Activated CD4-positive, alpha-beta T cell treated with anti-CD3 and anti-CD28 coated beads for 1 hour (primary cell): Measurements from ENCODE around the gene LCNL1.
A peak's percentile ranks its signal among the peaks of the same experiment; 100 is the strongest.

ENCODE experiments used
- DNase-seq: peaks from one replicate; pipeline ENCODE4 v3.0.0-alpha.2; 2020

Gene LCNL1

DNA sequence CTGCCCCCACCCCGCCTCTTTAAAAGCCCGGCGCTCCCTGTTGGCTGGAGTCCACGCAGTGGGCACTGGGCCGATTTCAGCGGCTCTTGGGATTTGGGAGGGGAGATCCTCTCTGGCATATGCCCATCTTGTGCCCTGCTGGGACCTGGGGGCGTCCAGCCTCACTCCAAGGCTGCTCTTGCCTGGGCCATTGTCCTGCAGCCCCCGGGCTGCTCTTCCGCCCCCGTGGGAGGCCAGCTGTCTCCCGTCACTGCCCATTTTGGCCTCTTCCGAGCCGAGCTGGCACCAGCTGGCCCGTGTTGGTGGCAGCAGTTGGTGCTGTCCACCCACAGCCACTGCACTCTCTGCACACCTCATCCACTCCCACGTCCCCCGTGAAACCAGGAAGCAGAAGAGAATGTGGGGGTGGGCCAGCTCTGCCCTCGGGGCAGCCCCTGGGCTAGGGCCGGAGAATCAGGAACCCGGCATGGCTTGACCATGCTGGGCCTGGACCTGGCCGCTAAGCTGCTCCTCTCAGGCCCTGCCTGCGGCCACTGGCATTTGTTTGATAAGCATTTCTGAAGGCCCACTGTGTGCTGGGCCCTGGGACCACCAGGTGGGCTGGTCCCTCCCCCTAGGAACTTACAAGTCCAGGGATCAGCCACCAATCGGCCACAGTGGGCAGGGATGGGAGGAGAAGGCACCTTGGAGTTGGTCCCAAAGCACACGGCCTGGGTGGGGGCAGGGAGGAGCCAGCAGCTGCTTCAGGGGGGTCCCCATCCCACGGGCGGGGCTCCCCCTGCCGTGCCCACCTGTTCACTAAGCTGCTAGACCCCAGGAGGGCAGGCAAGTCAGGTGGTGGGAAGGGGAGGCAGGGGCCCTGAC is 35.5 kb upstream of the LCNL1 start:
- DNase-seq = no peak

DNA sequence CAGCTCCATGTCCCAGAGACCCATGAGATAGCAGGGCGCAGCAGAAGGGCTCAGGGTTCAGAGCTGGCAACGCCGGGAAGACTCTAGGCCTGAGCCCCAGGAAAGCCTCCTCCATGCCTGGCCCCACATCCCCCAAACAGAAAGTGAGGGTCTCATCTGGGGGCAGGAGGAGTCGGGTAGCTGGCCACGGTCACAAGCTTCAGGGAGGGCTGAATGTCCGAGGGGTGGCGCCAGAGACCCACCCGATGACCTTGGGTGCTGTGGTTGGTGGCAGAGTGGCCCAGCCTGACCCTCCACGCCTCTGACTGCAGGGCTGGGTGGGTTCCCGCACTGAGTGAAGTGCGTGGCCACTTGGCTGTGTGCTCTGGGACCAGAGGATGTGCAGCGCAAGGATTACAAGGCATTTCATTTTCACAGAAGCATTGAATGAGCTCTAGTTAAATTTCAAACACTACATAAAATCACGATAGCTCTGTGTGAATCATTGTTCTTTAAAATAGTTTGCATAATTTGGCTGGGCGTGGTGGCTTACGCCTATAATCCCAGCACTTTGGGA is 34.8 kb upstream of the LCNL1 start:
- no peak for DNase-seq

DNA sequence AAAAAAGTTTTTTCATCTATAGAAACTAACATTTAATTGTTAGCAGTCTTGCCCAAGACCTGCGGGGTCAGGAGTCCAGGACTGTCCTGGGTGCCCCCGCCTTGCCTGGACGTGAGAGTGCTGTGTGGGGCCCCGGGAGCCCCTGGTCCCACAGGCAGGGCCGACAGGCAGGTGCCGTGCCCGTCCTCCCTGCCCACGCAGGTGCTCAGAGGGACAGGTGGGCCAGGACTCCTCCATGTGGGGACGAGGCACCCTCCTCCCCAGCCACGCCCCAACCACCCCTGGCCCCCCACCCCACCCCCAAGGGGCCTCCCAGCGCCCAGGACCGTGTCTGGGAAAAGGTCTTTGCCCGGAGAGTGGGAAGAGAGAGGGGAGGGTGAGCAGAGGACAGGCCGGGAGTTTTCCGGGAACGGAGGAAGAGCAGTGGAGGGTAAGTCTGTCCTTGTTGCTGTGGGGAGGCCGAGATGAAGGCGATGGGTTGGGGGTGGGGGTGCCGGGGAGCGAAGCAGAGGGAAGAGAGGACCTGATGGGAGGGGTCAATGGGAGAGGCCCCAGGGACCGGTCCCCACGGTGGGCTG is 33.5 kb upstream of the LCNL1 start:
- no peak for DNase-seq

DNA sequence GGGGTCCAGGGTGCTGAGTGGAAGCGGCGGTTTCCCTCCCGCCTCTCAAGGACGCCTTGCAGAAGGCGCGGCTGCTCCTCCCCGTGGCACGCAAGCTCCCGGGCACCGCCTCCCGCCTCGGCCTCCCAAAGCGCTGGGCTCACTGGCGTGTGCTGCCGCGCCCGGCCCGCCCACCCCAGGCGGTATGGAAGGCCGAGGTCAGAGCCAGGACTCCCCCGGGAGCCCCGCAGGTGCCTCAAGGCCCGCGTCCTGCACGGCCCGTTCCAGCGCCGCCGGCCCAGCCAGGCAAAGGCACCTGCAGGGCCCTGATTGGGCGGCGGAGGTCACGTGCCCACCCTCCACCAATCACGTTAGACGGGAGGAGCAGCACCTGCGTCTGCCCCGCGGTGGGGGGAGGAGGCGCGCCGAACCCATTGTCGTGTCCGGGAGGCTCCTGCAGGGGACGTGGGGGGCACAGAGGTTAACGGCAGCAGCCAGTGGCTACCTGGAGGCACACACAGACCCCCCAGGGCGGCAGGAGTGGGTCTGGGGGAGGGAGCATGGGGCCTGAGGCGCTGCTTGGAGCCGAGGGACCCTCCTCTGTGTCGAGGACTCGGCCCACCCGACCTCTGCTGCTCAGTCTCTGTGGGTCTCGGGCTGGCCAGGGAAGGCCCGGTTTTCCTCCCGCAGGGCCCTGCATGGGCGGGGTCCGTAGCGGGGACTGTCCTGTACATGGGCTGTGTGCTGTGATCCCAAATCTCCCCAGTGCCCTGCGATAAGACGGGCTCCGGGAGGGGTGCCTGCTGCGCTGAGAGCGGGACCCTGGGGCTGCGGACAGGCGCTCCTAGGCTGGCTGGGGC is 32.8 kb upstream of the LCNL1 start:
- DNase-seq = peak; percentile 94

DNA sequence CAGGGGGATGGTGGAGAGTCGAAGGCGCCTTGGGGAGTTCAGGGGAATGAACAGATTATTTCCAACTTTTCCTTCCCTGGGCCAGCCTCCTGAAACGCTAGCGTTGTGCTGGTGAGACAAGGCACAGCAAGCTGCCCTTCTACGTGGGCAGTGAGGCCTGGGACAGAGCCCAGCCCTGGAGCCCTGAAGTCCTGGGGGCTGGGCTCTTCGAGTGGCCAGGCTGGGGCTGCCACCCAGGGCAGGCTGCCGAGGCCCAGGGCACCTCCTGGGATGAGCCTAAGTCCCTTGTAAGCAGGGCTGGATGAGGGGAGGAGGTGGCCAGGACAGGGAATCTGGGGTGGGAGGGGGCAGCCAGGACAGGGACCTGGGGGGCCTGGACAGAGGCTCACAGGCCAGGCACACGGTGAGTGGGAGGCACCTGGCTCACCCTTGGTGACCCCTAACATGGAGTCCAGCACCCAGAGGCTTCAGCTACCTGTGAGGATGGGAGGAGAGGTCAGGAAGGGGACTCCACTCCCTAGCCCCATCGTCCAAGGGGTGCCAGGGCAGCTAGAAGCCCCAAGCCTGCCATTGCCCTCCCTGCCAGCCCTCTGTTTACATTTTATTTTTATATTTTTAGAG is 32.0 kb upstream of the LCNL1 start:
- DNase-seq = no peak

DNA sequence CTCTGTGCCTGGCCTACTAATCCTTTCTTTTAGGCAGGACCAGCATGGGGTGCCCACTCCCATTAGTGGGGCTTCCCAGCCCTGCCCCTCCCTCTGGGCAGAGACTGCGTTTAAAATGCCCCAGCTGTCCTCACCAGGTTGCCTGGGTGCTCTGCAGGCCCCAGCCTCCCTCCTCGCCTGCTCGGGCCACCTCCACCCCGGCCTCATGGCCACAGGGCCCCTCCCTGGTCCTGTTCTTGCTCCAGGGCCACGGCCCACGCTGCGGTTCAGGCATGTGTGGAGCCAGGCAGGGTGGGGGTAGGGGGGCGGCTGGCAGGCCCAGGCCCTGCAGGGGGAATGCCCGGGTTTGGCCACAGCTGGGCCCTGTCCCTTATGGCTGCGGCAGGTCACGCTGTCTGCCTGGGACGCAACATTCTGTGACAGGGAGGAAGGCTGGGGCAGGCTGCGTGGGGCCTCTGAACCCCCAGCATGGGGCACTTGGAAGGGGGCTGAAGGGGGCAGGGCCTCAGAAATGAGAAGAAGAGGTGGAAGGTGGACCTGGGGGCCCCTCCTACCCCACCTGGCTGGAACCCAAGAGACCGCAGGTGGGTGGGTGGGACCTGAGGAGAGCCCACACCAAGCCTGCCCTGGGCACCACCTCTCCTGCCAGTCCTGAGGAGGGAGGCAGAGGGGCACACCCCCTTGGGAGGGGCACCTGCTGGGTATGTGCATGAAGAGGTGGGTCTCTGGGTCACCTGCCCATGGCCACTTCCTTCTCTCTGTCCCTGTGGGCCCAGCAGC is 31.1 kb upstream of the LCNL1 start, which contains the start of gene LCN12:
Gene LCN12 (plus strand): TSS at position 733 of the 780 bp plus-strand sequence. CDS start 55 bp downstream, outside the sequence.
- no peak for DNase-seq

DNA sequence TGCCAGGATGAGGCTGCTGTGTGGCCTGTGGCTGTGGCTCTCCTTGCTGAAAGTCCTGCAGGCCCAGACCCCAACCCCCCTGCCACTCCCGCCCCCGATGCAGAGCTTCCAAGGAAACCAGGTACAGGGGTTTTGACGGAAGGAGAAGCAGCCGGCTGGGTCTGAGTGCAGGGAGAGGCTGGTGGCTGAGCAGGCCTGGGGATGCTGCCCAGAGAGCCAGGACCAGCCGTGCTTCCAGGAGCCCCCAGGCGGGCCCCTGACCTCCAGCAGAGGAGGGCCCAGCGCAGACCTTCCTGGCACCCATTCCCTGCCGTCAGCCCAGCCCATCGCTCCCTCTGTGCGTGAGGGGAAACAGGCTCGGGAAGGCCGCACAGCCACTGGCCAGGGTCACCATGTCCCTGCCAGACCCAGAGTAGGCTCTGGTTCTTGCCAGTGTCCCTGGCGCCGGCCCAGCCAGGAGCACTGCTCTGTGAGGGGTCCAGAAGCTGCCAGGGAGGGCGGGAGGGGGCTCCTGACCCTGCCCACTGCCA is 30.4 kb upstream of the LCNL1 start:
- no peak for DNase-seq

DNA sequence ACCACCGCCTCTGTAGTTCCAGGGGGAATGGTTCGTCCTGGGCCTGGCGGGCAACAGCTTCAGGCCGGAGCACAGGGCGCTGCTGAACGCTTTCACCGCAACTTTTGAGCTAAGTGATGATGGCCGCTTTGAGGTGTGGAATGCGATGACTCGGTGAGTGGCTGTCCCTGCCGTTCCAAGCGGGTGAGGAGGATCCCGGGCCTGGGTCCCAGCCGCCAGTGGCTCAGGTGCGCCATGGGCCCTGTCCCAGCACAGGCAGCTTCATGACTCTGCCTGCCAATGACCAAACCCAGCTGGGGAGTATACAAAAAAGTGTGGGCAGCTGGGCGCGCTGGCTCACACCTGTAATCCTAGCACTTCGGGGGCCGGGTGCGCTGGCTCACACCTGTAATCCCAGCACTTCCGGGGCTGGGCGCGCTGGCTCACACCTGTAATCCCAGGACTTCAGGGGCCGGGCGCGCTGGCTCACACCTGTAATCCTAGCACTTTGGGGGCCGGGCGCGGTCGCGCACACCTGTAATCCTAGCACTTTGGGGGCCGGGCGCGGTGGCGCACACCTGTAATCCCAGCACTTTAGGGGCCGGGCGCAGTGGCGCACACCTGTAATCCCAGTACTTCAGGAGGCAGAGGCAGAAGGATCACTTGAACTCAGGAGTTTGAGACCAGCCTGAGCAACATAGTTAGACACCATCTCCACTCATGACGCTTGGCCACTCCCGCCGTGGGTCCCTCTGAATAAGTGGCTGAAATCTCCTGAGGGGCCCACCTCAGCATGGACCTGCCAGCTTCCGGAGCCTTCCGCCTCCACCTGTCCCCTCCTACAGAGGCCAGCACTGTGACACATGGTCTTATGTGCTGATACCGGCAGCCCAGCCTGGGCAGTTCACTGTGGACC is 29.7 kb upstream of the LCNL1 start:
- DNase-seq = no peak

DNA sequence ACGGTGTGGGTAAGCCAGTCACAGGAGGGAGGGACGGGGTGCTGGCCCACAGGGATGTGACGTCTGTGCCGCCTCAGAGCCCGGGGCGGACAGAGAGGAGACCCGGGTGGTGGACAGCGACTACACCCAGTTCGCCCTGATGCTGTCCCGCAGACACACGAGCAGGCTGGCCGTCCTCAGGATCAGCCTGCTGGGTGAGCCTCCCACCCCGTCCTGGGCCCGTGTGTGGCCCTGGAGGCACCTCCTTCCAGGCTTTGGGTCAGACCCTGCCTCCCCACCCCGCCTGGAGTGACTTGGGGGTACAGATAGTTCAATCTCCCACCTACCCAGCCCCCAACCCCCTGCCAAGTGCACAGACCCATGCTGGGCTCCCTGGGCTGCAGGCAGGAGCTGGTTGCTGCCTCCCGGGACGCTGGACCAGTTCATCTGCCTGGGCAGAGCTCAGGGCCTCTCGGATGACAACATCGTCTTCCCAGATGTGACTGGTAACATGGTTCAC is 29.0 kb upstream of the LCNL1 start:
- DNase-seq = no peak

DNA sequence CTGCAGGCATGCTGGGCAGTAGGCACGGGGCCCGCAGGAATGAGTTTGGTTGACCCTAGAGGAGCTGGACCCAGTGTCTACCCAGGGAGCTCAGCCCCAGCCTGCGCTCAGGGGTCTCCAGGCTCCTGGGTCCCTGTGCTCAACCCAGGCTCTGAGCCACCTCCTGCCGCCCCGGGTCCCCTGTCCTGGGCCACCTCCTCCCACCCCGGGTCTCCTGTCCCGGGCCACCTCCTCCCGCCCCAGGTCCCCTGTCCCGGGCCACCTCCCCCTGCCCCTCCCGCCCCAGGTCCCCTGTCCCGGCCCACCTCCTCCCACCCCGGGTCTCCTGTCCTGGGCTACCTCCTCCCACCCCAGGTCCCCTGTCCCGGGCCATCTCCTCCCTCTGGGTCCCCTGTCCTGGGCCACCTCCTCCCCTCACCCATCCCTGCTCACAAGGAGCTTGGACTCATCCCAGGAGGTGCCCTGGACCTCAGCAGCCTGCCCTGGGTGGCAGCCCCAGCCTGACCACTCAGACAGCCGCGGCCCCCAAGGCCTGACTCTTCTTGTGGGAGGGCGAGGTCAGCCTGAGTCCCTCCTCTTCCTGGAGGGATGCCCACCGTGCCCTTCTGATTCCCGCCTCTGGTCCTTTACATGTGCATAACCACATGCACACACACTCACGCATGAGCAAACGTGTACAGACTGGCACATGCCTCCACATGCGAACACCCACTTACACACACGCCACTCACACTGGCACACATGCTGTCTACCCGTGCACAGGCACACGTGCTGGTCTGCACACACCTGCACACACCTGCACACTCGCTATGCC is 28.3 kb upstream of the LCNL1 start:
- no peak for DNase-seq

DNA sequence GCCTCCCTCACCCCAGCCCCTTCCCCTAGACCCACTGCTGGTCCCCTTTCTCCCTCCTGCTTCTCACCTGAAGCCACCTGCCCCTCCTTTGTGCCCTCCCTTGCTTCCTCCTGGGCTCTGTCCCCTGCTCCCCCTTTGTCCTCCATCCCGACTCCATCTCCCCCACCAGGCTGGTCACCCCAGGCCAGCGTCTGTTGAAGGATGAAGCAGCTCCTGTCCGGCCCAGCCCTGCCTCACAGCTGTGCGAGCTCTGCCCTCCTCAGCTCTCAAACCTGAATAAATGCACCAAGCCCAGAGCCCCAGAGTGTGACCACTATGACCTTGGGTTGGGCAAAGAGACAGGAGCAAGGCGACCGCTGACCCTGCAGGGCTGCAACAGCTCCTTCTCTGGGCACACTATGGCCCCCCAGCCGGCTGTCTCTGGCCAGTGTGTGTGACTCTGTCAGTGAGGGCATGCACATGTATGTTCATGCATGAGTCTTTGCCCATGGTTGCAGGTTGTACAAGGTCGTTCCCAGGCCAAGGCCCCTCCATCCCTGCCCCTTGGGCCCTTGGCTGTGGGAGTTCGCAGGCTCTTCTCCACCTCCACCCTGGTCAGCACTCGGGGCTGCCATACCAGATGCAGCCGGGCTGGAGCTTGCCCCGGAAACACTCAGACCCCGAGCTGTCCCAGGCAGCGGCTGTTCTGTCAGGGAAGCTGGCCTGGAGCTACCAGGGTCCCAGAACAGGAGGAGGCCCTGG is 27.4 kb upstream of the LCNL1 start:
- no peak for DNase-seq

DNA sequence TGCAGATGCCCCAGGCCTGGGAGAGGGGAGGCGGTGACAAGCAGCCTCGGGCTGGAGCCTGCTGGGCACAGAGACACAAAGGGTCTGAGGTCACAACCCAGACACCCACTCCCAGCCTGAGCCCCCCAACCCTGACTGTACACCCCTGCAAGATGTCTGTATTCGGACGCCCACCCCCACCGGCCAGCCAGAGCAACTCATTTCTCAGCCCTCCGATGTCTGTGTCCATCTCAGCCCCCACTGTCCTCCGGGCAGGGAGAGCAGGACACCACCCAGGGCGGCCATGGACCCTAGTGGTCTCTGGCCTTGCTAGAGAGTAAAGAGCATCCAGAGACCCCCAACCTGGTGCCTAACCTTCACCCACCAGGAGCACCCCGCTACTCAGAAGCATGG is 26.9 kb upstream of the LCNL1 start:
- DNase-seq = no peak

DNA sequence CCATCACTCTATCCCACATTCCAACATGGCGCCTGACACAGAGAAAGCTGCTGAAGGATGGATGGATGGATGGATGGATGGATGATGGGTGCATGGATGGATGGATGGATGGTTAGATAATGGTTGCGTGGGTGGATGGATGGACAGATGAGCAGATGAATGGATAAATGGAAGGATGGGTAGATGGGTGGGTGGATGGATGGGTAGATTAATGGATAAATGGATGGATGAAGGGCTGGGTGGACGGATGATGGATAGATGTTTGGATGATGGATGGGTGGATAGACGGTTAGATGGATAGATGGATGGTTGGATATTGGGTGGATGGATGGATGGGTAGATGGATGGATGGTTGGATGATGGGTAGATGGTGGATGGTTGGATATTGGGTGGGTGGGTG is 26.2 kb upstream of the LCNL1 start:
- DNase-seq = no peak

DNA sequence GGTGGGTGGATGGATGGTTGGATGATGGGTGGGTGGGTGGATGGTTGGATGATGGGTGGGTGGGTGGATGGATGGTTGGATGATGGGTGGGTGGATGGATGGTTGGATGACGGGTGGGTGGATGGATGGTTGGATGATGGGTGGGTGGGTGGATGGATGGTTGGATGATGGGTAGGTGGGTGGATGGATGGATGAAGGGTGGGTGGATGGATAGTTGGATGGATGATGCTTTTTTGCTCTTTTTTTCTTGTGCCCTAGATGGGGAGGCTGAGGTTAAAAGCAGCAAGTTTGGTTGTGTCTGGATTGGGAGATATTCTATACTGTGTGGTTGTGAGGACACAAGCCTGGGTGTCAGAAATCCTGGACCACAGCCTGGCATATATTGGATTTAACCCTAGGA is 25.3 kb upstream of the LCNL1 start:
- no peak for DNase-seq

DNA sequence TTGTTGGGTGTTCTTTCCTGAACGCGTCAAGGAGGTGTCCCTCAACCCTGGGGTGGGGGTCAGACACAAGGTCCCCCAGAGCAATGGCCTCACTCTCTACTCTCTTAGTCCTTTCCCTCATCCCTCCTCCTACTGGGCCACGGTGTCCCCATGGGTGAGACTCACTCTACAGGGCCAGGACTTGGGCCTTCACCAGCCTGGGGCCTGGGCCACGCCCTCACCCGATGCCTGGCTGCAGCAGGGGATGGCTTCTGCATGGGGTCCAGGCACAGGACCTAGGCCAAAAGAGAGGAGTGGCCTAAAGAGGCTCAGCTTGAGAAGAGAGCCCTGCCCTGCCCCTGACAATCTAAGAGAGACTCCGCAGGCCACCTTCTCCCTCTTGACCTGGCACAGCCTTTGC is 24.9 kb upstream of the LCNL1 start:
- no peak for DNase-seq

DNA sequence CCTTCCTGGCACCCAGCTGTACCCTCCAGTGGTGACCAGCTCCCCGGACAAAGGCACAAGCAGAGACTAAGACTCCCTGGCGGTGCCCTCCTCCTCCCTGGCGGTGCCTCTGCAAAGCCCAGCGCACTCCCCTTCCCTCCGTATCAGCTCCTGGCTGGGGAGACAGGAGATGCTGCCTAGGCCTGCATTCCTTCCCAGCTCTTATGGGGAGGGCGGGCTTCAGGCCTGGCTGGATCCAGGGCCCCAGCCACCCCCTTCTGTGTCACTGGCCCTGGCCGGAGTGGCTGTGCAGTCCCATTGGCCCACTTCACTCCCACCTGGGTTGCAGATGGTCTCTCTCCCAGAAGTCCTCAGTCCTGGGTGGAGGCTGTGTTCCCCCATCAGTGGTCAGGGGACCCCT is 24.3 kb upstream of the LCNL1 start:
- no peak for DNase-seq

DNA sequence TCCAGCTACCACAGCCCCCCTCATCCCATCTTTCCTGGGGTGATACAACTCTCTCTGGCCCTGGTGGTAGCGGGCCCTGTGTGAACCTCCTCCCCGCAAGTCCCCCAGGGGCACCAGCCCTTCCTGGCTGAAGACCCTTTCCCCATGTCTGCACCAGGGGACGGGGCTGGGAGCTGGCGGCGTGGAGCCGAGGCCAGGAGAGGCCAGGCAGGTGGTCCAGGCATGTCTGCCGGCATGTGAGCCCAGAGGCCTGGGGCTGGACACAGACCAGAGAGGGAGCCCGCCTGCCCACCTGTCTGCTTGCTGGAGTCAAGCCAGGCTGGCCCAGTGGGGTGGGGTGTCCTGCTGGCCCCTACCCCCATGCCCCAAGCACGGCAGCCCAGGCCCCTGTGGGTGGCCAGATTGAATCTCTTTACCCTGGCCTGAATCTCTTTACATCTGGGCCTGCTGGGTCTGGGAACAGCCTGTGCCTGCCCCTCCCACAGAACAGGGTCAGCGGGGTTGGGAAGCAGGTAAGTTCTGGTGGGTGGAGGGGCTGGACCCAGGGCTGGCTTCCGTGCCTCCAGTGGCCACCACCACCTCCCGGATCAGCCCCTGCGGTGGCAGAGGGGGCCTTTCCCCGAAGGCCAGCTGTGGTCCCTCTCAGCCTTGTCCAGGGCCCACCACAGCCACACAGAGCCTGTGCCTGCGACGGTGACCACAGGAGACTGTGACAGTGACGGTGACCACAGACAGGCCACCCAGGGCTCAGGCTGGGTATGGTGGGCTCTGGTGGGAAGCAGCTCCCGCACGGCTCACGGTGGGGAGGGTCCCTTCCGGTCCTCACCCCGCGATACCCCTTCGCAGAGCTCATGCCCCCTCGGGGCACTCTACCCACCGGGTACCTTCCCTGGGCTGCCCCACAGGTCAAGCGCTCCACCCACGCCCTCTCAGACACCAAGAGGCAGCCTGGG is 23.6 kb upstream of the LCNL1 start:
- no peak for DNase-seq
